Neural crest cell (in vitro differentiated cells): ENCODE data around the gene TLE2. TPM values are rescaled to one million over a fixed set of nuclear protein-coding genes. Genes with fewer than 3 reads are reported as not detected.

ENCODE experiments used
- DNase-seq: peaks from one replicate; pipeline ENCODE4 v3.0.0; 2021; ENCODE audit warnings: low read depth, mixed read lengths, low spot score
- H3K27ac Mint-ChIP-seq: one replicate; pipeline ENCODE4 v1.8.0; 2021; ENCODE audit warnings: mild to moderate bottlenecking, mixed read lengths; ENCODE audit not compliant: unreplicated experiment
- H3K27me3 Mint-ChIP-seq: 2 replicates; pipeline ENCODE4 v1.8.0; 2021; ENCODE audit warnings: low read depth, mild to moderate bottlenecking, mixed read lengths
- H3K36me3 Mint-ChIP-seq: 2 replicates; pipeline ENCODE4 v1.8.0; 2021; ENCODE audit warnings: low read depth, mild to moderate bottlenecking, mixed read lengths
- H3K4me1 Mint-ChIP-seq: 2 replicates; pipeline ENCODE4 v1.8.0; 2021; ENCODE audit warnings: mixed read lengths
- H3K4me3 Mint-ChIP-seq: one replicate; pipeline ENCODE4 v1.8.0; 2021; ENCODE audit warnings: mild to moderate bottlenecking, mixed read lengths
- H3K9me3 Mint-ChIP-seq: 2 replicates; pipeline ENCODE4 v1.8.0; 2021; ENCODE audit warnings: mixed read lengths
- CTCF ChIP-seq: fragments of 200-600 bp; sonication (generic); conservative IDR thresholded peaks from 2 replicates; pipeline ENCODE4 v1.5.0; 2021; ENCODE audit warnings: antibody characterized with exemption, mild to moderate bottlenecking
- total RNA-seq: library from RNA; stranded (reverse); gene quantifications from 2 replicates; pipeline ENCODE4 v1.2.1, GENCODE V29; 2021

Gene TLE2
- total RNA-seq, 1 donor from 2014 or later: 1.4 TPM

- Mint-ChIP-seq H3K4me3 (no peak overlapping the region), H3K27me3 (no peaks in the 10 kb centered on the region), H3K9me3 (no peaks in the 10 kb centered on the region), H3K4me1 (no peaks in the 10 kb centered on the region), H3K27ac (no peak overlapping the region), H3K36me3 (no peaks in the 10 kb centered on the region)
- no peak for DNase-seq
- TF ChIP-seq CTCF: no peak
Observed at GRCh38 chr19:3068071-3068470, 39.0 kb upstream of the TLE2 start.

- no peaks in the 10 kb centered on the region for H3K4me1 Mint-ChIP-seq
- no peak overlapping the region for H3K27ac Mint-ChIP-seq
- TF ChIP-seq CTCF: no peak
Observed at GRCh38 chr19:3067563-3067962, 38.5 kb upstream of the TLE2 start.

GRCh38 chr19:3066482-3067049, 37.5 kb upstream of the TLE2 start:
- Mint-ChIP-seq H3K4me1 (no peaks in the 10 kb centered on the region), H3K36me3 (no peaks in the 10 kb centered on the region), H3K27me3 (no peaks in the 10 kb centered on the region), H3K4me3 (no peak overlapping the region), H3K27ac (no peak overlapping the region), H3K9me3 (no peaks in the 10 kb centered on the region)
- no peak for DNase-seq
- TF ChIP-seq CTCF: no peak

More at GRCh38 chr19:3067563-3067962, 38.5 kb upstream of the TLE2 start:
- Mint-ChIP-seq H3K4me3 (no peak overlapping the region), H3K27me3 (no peaks in the 10 kb centered on the region), H3K36me3 (no peaks in the 10 kb centered on the region), H3K9me3 (no peaks in the 10 kb centered on the region)
- no peak for DNase-seq

- H3K27me3 Mint-ChIP-seq: no peaks in the 10 kb centered on the region
- peak overlapping the region; percentile 49 for H3K4me3 Mint-ChIP-seq
- no peak for DNase-seq
- TF ChIP-seq CTCF: no peak
- H3K4me1 Mint-ChIP-seq: peaks cover 2% of the 10 kb centered on the region
- no peak overlapping the region for H3K27ac Mint-ChIP-seq
- no peaks in the 10 kb centered on the region for H3K9me3 Mint-ChIP-seq
- no peaks in the 10 kb centered on the region for H3K36me3 Mint-ChIP-seq
Observed at GRCh38 chr19:3065675-3066357, 36.7 kb upstream of the TLE2 start.

GRCh38 chr19:3064011-3064330, 34.9 kb upstream of the TLE2 start:
- Mint-ChIP-seq H3K4me3 (peak overlapping the region; percentile 84), H3K27me3 (no peaks in the 10 kb centered on the region), H3K36me3 (no peaks in the 10 kb centered on the region), H3K4me1 (peaks cover 6% of the 10 kb centered on the region), H3K27ac (no peak overlapping the region), H3K9me3 (no peaks in the 10 kb centered on the region)
- no peak for TF ChIP-seq CTCF
- DNase-seq: no peak
